GM18951 (cell line): ENCODE data around the gene RASA3.
"Not testable (repeated sequence)": the region's sequence is repeated elsewhere in the genome, so short reads cannot be mapped to it uniquely, and the experiment has no call there.

ENCODE experiments used
- POLR2A ChIP-seq: IDR thresholded peaks from 4 replicates; pipeline ENCODE4 v1.6.1; 2011; ENCODE audit warnings: mild to moderate bottlenecking; ENCODE audit not compliant: insufficient read length, insufficient read depth; ENCODE audit errors: extremely low read depth
- in situ Hi-C: fragments of 300-500 bp; cut with MboI; formaldehyde crosslinking; loops from one replicate; pipeline ENCODE4 v1.12.0; 2022; ENCODE audit warnings: low sequenced_read_pairs, mixed read lengths, inconsistent platforms; ENCODE audit not compliant: unreplicated experiment

The RASA3 gene

GRCh38 chr13:114151565-114152284, 19.3 kb upstream of the RASA3 start:
- in situ Hi-C loops, result no loop called here
- TF ChIP-seq POLR2A, result no peak

- no peak for TF ChIP-seq POLR2A
These were observed 18.6 kb upstream of the RASA3 start for GRCh38 chr13:114151031-114151430.

GRCh38 chr13:114149774-114150740, 17.6 kb upstream of the RASA3 start:
- in situ Hi-C loops, result no loop called here
- no peak for TF ChIP-seq POLR2A

More at GRCh38 chr13:114151031-114151430, 18.6 kb upstream of the RASA3 start:
- in situ Hi-C loops, result no loop called here

GRCh38 chr13:114148886-114149285, 16.5 kb upstream of the RASA3 start:
- in situ Hi-C loops, result not testable (repeated sequence)

GRCh38 chr13:114148521-114148855, 16.1 kb upstream of the RASA3 start:
- in situ Hi-C loops, result no loop called here
- TF ChIP-seq POLR2A, result no peak

GRCh38 chr13:114147803-114148520, 15.5 kb upstream of the RASA3 start:
- in situ Hi-C loops, result no loop called here
- TF ChIP-seq POLR2A, result no peak

- TF ChIP-seq POLR2A, result no peak
- in situ Hi-C loops, result no loop called here
These were observed 14.2 kb upstream of the RASA3 start for GRCh38 chr13:114146629-114147028.

- in situ Hi-C loops, result no loop called here
- no peak for TF ChIP-seq POLR2A
These were observed 13.8 kb upstream of the RASA3 start for GRCh38 chr13:114146173-114146572.

GRCh38 chr13:114145722-114146121, 13.3 kb upstream of the RASA3 start:
- no peak for TF ChIP-seq POLR2A
- in situ Hi-C loops, result no loop called here

- in situ Hi-C loops, result no loop called here
- TF ChIP-seq POLR2A, result no peak
These were observed 12.8 kb upstream of the RASA3 start for GRCh38 chr13:114145256-114145655.

- TF ChIP-seq POLR2A, result no peak
- in situ Hi-C loops, result no loop called here
These were observed 12.3 kb upstream of the RASA3 start for GRCh38 chr13:114144606-114145244.

GRCh38 chr13:114143806-114144605, 11.6 kb upstream of the RASA3 start:
- TF ChIP-seq POLR2A, result no peak
- in situ Hi-C loops, result no loop called here
